Activated effector memory CD4-positive, alpha-beta T cell treated with anti-CD3 and anti-CD28 coated beads, Interleukin-2, amount 50 U/mL, for 16 hours (primary cell): Measurements from ENCODE around the gene MAMLD1.

Source experiments
- DNase-seq: peaks from one replicate; pipeline ENCODE4 v3.0.0-alpha.2; 2020

The MAMLD1 gene

DNA sequence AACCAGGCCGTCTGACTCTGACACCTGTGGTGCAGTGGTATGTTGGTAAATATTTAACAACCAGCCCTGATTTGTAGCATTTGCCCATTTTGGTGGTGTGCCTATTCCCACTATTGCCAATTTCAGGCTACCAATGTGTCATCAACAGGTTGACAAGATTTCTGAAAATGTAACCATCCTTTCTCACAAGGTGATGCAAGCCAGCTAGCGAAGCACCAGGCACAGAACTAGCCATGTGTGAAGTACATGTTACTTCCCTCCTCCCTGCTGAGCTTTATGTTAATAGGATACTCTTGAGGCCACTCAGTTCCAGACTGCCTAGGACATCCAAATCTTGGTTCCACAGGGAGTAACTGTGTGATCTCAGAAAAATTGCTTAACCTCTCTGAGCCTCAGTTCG lies 7.2 kb upstream of the MAMLD1 start:
- no peak for DNase-seq

DNA sequence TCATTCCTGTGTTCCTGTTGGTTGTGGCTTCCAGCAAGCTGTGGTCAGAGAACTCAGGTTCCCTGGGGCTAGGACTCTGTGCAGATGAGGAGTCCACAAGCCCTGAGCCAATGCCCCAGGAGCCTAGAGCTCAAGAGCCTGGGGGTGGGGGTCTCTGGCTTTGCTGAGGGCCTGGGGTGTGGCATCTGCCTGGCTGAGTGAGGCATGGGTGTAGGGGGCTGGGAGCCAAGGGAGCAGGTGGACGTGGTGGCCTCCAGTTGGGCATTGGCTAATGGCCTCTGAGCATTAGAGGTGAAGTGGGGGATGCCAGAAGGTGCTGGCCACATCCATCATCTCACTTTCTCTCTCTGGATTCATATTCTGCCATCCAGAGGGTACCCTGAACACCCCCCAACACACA lies 5.3 kb upstream of the MAMLD1 start:
- DNase-seq, result no peak

DNA sequence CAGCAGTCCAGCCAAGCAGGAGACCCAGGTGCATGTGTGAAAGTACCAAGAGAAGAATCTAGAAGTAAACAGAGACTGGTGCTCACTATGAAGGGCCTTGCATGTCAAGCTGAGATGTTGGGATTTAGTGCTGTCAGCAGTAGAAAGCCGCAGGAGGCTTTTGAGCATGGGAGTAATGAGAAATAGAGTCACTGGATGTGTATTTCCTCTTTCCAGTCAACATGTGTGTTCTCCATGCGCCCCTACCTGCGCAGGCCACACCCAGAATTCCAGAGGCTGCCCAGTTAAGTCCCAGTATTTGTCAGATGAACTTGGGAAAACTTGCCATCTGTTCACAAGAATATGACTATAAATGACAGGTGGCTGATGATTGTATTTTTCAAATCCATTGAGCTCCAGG lies 4.5 kb upstream of the MAMLD1 start:
- no peak for DNase-seq

DNA sequence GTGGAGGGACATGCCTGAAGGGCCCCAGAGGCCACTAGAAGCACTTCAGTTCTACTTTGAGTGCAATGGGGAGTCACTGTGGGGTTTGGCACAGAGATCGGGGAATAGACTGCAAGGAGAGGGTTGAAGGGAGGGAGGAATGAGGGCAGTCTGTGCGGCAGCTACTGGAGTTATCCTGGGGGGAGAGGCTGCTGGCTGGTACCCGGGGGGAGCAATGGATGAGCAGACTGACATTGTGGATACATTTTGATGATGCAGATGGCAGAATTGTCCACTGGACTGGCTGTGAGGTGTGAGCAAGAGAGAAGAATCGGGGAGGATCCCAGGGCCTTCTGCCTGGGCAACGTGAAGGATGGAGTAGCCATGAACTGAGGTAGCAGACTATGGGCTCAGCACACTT lies 2.8 kb upstream of the MAMLD1 start:
- DNase-seq, result no peak

DNA sequence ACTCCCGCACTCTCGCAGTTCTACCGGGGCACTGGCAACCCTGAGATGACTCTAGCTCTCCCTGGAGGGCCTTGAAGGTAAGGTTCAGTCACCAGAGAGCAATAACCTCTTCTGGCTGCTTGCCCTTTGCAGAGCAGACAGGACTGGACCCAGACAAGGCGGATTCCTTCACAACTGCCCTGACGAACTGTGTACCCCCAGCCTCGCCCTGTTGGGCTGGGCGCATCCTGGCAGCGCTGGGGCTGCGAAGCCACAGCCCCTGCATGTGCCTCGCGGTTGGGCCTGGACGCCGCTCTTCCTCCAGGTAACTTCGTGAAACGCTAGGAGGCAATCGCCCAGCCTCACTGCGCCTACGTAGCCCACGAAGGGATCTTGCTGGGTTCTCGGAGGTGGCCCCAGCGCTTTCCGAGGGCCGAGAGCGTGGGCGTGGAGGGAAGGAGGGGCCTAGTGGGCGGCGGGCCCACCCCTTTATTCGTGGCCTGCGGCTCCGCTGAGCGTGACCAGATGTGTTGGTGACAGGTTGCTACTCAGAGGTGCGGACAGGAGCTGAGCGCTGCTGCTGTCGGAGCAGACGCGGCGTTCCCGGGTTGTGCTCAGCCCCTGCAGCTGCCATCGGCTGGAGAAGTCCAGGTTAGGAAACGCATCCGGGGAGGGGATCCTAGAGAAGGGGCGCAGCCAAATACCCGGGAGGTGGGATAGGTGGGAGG lies 1.9 kb upstream of the MAMLD1 start:
- peak; percentile 76 for DNase-seq

DNA sequence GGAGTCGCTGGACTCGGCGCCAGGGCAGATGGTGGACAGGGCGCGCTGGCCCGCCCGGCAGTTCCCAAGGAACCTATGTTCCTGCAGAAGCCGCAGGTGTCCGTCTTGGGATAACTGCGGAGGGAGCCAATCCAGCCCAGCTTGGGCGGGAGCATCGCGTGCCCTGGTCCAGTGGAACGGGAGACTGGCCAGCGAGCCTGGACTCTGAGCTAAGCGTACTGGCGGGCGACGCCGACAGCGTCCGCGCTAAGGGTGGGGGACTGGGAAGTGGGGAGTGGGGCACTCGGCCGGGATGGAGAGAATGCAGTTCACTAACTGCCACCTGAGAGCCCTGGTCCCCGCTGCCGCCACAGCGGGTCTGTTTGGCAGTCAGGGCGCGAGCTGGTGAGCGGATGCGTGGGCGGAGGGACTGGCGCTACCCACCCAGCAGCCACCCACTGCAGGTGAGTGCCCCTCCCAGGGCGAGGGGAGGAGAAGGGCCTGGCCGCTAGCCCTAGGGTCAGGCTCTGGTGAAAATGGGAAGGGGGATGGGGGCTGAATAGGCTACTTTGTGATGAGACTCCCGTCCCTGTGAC lies 1.3 kb upstream of the MAMLD1 start:
- peak; percentile 74 for DNase-seq

DNA sequence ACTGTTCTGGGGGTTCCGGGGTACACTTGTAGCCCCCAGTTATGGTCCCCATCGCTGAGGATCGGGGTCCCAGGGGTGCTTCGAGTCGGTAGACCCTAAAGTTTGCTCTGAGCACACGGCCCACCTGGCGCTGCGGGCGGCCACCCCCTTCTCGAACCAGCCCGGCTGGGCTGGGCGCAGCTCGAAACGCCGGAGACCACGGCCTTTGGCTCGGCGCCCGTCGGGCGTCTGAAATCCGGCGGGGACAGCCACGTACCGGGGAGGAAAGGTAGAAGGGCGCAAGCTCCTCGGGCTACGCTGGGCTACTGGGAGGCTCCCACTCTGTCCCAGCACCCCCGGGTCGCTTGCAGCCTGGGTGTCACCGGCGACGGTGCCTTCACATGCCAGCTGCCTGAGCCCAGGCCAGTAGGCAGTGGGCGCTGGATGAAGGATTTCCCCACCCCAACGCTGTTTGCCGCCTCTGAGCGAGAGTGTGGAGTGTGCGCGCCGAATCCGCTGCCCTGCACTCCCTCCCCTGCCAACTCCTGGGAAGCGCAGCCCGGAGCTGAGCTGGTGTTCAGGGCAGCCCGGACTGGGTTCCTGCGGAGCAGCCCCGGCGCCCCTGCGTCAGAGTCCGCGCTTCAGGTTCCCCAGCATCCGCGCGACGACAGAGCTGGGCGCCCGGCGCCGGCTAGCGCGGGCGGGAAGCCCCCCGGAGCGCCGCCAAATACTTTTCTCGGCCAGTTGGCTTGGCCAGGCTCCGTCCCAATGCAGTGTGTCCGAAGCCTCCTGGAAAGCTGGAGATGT lies 637 bp downstream of the MAMLD1 start:
- no peak for DNase-seq

DNA sequence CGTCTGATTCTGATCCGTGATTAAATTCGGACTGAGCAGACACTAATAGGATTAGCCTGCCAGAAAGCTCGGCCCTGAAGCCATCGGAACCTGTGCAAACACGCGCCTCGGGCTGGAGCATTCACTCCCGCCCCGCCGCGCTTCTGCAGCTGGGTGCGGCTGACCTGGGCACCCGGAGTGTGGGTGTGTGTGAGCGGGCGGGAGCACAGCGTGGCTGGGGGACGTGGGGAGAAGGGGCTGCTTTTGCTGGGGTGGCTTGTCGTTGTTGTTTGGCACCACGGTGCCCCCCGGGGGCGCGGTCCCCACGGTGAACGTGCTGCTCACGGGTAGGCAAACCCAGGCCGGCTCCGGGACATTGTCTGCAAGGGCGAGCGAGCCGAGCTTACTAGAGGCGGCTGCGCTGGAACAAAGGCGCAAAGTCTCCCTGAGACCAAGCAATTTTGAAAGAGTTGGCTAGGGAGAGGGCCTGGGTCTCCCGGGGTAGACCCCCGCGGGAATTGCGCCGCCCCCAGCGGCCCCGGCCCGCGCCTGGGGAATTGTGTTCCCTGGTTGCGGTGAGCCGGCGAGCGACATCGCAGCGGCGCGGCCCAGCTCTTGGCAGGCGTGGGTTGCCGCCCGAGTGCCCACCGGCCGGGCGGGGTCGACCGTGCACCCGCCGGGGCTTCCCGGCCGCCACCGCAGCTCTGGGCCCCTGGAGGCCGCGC lies 1.4 kb downstream of the MAMLD1 start:
- DNase-seq, result peak; percentile 66

DNA sequence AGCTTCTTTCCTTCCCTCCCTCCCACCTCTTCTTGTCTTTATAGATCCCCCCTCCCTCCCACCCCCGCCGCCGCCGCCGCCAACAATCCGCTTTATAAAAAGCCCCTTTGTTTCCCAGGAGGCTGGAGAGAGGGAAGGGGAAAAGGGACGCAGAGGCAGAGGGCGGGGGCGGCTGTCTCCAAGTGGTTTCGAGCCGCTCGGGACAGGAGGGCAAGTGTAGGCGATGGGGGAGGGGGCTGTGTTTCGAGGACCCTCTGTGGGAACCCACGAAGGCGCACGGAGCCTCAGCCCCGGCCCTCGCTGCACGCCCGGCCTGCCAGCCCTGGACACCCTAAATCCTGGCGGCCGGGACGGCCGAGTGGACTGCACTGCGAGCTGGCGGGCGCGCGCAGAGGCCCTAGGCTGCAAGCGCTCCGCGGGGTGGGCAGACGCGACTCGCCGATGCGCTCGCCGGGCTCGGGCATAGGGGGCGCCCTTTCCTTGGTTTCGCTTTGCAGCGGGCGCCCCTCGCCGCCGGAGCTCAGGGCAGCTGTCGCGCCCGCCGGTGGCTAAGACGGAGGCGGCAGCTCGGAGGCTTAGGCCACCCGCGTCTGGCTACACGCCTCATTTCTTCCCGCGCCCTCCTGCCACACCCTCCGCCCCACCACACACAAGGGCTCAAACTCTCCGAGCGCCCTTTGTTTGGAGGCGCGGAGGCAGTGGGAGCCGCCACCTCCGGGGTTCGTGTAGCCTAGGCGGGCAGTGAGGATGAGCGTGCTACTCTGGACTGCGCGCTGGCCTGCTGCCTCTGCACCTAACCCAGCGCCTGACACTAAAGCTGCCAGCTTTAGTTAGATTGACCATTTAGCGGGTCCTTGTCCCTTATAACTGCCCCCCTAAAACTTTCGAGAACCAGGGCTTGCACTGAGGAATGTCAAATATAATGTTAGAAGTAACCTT lies 2.2 kb downstream of the MAMLD1 start:
- DNase-seq, result peak; percentile 85

DNA sequence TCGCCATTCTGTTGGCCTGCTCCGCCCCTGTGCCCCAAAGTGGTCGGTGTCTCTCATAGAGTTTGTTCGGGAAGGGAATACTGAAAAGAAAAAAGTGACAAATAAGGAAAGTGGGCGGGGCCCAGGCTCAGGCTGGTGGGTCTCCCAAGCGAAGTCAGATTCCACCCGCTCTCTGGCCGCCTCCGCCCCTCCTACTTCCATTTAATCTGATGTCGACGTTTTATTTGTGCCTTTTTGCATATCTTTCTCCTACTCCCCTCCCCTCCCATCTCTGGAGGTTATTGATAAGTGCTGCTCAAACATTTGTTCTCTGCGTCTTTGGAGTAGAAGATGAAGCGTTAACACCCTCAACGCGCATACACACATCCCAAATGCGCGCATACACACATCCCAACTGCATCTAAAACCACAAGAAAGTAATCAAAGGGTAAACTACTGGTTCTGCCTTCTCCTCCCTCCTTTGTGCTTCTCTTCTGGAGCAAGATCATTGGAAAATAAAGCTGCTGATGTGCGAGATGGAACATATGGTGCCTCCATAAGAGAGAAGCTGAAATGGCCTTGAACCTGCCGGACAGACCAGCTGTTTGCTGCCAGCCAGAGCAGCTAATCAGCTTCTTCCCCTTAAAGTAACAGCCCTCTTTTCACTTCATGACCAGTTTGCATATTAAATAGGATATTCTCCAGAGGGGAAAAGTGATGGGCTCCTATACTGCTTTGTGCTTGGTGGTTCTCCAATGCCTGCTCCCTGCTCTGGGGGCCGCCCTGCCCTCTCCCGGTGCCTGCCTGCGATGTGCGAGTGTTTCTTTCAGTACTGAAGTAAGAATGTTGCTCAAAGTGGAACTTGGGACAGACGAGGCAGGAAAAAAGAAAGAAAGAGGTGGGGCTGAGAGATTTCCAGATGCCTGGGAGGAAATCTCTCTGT lies 3.1 kb downstream of the MAMLD1 start:
- DNase-seq, result peak; percentile 61

DNA sequence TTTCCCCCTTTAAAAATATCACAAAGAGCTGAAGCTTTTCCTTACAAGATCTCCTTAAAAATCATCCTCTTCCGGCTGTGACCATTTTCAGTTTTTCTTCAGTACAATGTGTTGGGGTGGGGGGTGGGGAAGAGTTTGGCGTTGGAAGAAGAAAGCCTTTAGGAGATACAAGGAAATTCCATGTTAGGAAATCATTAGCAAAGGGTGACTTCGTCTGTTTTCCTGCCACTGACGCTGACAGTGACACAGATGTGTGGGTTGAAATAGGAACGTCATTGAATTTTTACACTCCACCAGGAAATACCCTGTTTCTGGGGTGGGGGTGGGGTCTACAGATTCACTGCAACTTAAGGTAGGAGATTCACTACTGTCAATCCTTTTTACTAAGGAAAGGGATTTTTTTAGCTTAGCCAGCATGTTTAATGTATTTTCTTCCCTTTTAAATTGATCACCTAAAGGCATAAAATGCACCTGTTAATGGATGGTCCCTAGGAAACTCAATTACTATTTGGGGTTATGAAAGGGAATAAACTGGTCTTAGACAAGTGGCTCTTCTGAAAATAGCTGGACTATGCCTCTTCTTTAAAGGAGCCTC lies 3.9 kb downstream of the MAMLD1 start:
- DNase-seq, result no peak

DNA sequence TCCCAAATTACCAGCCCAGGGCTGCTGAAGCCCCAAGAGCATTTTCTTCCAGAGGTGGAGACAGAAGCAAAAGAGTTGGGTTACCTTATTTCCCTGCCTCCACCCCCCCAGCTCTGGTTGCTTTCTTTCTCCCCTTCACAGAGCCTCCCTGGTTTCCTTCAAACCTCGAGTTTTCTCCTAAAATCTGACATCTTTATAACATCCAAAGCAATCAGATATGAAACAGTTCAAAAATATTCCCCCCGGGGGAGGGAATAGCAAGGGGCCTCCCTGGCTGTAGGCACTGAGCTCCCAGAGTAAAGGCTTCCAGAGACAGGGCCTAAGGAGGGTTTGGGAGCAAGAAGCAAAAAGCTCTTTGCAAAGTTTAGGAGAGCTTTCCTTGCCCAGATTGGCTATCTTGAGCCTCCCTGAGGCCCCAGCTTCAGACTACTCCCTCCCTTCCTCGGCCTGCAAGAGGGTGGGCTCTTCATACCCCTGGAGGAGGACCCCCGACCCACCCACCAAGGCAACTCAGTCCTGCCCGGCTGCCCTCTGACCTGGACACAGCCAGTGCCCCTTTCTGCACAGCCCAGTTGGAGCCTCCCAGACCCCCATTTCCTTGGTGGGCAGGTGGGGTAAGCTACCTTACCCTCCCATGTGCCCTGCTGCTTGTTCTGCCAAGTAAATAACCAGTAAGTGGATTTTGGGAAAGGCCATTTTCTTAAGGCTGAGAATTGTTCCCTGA lies 7.6 kb downstream of the MAMLD1 start:
- DNase-seq, result no peak

DNA sequence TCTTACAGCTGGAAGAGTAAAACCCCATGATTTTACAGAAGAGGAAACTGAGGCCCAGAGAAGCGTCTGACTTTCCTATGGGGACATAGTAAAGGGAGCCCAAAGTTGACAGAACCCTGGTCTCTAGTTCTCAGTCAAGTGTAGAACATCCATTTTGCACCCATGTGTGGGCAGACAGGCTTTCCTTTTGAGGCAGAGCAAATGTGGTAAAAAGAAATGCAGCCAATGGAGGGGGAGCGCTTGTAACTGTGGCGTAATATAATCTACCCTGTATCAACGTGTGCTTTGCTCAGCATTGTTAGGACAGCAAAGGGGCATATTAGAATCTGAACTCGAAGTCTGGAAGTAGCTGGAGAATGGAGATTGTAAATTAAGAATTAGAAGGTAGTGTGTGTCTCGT lies 8.8 kb downstream of the MAMLD1 start:
- no peak for DNase-seq

DNA sequence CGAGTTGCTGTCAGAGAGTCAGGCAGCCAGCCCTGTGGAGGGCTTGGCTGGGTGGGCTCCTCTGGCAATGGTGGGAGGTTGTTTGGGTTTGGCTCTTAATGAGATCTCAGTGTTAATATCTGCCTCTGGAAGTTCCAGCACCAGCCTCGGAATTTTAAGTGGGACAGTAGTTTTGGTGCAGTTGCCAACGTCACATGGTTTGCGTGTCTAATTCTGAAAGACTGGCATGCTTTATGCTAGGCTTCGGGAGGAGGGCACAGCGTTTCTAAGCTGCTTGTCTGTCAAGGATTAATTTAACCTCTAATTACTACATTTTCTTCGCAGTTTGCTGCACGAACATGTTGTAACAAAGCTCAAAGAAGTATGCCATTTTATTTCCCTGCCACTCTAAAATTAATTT lies 9.2 kb downstream of the MAMLD1 start:
- DNase-seq, result no peak

DNA sequence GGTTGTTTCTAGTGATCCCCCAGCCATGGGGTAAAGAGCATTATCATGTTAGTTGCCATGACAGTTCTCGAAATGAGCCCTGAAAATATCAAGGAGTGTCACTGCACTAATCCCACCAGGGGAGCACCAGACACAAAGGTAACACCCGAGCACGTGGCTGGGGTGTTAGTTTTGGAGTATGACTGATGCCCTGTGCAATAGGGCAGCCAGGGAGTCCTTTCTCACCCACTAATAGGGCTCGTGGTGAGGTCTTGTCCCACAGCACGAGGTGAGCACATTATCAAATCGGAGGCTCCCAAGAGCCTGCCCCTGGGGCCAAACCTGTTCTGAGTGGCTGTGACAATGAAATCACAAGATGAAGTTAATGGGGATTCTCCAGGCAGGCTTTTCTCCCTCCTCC lies 9.6 kb downstream of the MAMLD1 start:
- DNase-seq, result no peak

DNA sequence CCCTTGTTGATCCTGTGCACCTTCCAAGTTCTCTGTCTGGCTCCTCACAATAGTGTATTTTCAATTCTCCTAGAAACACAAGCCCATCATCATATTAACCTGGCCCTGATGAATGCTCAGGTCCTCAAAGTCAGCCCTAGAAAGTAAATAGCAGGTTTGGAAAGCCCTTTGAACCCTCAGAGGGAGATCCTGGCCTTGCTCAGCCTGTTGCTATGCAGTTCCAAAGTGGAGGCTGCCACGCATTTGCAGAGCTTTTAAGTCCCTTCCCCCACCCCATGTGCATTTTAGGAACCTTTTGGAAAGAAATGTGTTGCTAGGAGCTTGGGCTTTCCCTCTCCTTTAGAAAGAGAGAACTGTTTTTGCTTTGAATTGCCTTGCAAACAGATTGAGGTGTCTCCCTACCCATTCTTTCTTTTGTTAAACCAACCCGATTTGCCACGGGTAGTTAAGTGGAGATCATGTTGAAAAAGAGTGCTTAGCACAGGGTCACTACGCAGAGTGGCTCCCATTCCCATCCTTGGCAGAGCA lies 12.2 kb downstream of the MAMLD1 start:
- no peak for DNase-seq

DNA sequence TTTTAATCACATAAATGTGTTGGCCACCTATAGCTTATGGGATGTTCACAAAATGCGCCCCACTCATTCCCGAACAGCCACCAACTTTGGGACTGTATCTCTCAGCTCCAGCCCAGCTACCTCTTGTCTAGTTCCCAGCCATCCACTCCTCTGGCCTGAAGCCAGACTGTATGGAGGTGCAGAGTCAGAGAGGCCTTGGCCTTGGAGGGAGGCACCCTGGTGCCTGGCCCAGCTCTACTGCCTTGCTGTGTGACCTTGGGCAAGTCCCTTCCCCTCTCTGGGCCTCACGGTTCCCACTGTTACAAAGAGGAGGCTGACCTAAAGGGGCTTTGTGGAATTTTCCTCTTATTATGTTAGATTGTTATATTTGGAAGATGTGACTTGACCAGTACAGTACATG lies 13.9 kb downstream of the MAMLD1 start:
- DNase-seq, result no peak

DNA sequence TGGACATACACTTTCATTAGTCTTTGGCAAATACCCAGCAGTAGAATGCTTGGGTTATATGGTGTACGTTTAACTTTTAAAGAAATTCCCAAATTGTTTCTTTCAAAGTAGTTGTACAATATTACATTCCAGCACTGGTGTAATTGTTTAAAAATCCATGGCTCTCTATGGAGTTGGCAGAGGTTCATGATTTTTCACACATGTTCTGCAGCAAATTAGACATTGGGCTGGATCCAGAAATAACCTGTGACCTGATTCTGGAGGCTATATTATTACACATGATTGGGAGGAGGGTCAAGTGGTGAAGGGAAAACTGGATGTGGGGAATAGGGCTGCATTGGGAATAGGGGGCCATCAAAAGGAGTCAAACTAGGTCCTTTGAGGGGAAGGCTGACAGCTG lies 41.9 kb downstream of the MAMLD1 start:
- no peak for DNase-seq

DNA sequence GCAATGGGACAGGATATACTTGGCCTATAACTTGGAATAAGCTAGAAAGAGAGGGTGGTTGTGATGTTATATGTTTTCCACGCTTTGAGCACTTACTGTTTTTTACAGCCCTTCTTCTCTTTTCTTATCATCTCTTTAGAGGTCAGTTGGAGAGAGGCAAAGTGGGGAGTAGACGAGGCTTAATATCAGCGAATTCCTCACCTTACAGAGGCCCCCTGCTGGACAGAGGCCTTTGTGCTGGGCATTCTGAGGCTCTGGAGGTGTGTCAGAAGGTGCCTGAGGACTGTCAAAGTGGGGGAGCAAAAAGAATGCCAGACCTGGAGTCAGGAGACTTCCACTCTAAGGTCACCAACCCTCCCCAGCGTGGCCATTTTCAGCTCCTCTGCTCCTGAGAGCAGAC lies 42.5 kb downstream of the MAMLD1 start:
- no peak for DNase-seq

DNA sequence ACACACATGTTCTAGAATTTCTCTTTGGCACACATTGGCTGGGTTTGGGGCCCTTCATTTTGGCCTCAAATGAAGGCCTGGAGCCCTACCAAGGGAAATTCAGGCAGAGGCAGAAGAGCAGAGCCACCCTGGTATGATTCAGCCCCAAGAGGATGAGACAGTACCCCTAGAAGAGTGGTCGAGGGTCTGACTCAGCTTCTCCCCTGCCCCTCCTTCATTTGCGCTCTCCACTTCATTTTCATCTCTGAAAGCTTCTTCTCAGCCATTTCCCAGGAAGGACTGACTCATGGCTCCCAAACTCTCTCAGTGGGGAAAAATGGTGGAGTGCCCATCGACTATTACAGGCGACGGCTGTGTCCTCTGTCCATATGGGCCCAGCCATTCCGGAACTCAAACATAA lies 43.5 kb downstream of the MAMLD1 start:
- DNase-seq, result no peak
